ENCODE measurements around the gene NPAS3. TPM values are rescaled to one million over a fixed set of nuclear protein-coding genes. Genes with fewer than 3 reads are reported as not detected.

The NPAS3 gene
- total and polyA plus RNA-seq, 7 donors = 0.04 to 1.5 (median 0.39) TPM

GRCh38 chr14:33781236-33781635 is 842.6 kb downstream of the NPAS3 start:
- no peak for DNase-seq
- no peak overlapping the region for H3K27ac ChIP-seq
- ATAC-seq = no peak
- no peaks in the 10 kb centered on the region for H3K27me3 ChIP-seq (ENCODE audit: insufficient read depth in 3 of 3, low read length in 2 of 3)
- intact Hi-C loops (cut with DNase I) = no loop called here
- H3K9me3 ChIP-seq = no peaks in the 10 kb centered on the region
- TF ChIP-seq, protein P1, sequence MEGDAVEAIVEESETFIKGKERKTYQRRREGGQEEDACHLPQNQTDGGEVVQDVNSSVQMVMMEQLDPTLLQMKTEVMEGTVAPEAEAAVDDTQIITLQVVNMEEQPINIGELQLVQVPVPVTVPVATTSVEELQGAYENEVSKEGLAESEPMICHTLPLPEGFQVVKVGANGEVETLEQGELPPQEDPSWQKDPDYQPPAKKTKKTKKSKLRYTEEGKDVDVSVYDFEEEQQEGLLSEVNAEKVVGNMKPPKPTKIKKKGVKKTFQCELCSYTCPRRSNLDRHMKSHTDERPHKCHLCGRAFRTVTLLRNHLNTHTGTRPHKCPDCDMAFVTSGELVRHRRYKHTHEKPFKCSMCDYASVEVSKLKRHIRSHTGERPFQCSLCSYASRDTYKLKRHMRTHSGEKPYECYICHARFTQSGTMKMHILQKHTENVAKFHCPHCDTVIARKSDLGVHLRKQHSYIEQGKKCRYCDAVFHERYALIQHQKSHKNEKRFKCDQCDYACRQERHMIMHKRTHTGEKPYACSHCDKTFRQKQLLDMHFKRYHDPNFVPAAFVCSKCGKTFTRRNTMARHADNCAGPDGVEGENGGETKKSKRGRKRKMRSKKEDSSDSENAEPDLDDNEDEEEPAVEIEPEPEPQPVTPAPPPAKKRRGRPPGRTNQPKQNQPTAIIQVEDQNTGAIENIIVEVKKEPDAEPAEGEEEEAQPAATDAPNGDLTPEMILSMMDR (IDR thresholded peaks at IDR 0.05) = no peak
- H3K4me1 ChIP-seq = no peaks in the 10 kb centered on the region
- H3K4me3 ChIP-seq = no peak overlapping the region
- WGBS, 3 donors = 87 to 92% (median 89%) methylated on average over 2 of the region's 2 CpGs
- no peaks in the 10 kb centered on the region for H3K36me3 ChIP-seq (ENCODE audit: insufficient read depth in 1 of 2, low read depth in 1 of 2)

DNA sequence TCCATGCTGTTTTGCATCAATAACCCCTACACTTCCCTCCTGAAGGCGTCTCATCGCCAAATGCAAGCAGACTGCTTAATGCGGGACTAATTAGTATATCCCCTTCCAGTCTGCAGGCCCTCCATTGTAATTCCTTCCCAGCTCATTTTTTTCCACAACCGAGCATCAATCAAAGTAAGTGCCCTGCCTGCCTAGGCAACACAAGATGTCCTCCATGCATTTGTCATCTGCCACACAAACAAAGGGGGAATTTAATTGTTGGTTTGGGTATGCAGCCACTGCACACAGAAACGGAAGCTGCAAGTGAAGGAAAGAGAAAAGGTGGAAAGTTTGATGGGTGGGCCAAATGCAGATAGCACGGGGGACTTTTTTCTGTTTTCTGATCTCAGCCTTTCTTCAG is 844.2 kb downstream of the NPAS3 start:
- H3K4me3 ChIP-seq = no peak overlapping the region
- DNase-seq (no peak), ATAC-seq (no peak)
- no peaks in the 10 kb centered on the region for H3K9me3 ChIP-seq
- H3K27ac ChIP-seq = no peak overlapping the region
- H3K27me3 ChIP-seq (ENCODE audit: insufficient read depth in 3 of 3, low read length in 2 of 3) = no peaks in the 10 kb centered on the region
- TF ChIP-seq, protein P1 (IDR thresholded peaks at IDR 0.05) = no peak
- intact Hi-C loops (cut with DNase I) = no loop called here
- WGBS, 3 donors = 81% methylated on average over 6 of the region's 6 CpGs
- H3K4me1 ChIP-seq = no peaks in the 10 kb centered on the region
- H3K36me3 ChIP-seq (ENCODE audit: insufficient read depth in 1 of 2, low read depth in 1 of 2) = no peaks in the 10 kb centered on the region

DNA sequence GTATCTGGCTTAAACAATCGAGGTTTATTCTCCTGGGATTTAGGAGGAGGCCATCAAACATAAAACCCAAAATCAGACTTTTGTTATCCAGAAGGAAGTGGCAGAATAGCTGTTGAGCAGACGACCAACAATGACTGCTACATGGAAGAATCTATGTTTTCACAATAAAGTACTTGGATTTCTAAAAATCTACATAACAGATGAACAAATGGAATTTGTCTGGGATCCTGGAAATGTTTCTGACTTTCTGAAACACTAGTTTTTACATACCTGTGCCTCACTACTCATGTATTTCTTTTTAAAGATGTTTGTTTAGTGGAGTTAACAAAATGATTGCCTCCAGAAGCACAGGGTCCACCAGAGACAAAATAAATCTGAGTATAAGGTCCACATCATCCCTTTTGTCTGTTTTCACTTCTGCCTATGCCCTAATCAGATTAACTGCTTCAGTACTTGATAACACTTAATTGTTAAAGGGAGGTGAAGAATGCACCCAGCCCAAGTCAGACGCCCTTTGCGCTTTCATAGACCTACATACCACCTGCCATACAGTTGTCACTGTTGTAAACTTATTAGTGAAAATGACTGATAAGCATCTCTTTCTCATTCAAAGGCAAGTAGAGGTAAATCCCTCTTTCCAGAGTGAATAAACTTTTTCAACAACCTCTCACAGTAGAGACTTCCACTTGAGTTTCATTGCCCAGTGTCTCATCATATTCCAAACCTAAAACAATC is 847.6 kb downstream of the NPAS3 start:
- Histone ChIP-seq H3K9me3 (no peaks in the 10 kb centered on the region), H3K27me3 (ENCODE audit: insufficient read depth in 3 of 3, low read length in 2 of 3) (no peaks in the 10 kb centered on the region), H3K4me1 (no peaks in the 10 kb centered on the region), H3K36me3 (ENCODE audit: insufficient read depth in 1 of 2, low read depth in 1 of 2) (no peaks in the 10 kb centered on the region), H3K4me3 (no peak overlapping the region), H3K27ac (no peak overlapping the region)
- DNase-seq = no peak
- 66 to 70% (median 69%) methylated on average over 4 of the region's 4 CpGs for WGBS, 3 donors
- intact Hi-C loops (cut with DNase I) = no loop called here
- TF ChIP-seq, protein P1 (IDR thresholded peaks at IDR 0.05) = no peak
- no peak for ATAC-seq

GRCh38 chr14:33788161-33788560 is 849.5 kb downstream of the NPAS3 start:
- H3K4me3 ChIP-seq = no peak overlapping the region
- TF ChIP-seq, protein P1 (IDR thresholded peaks at IDR 0.05) = no peak
- ATAC-seq = no peak
- intact Hi-C loops (cut with DNase I) = no loop called here
- H3K36me3 ChIP-seq (ENCODE audit: insufficient read depth in 1 of 2, low read depth in 1 of 2) = no peaks in the 10 kb centered on the region
- H3K27me3 ChIP-seq (ENCODE audit: insufficient read depth in 3 of 3, low read length in 2 of 3) = no peaks in the 10 kb centered on the region
- WGBS, 3 donors = 91 to 94% (median 94%) methylated on average over 11 of the region's 11 CpGs
- no peak overlapping the region for H3K27ac ChIP-seq
- peaks cover 4% of the 10 kb centered on the region for H3K4me1 ChIP-seq
- DNase-seq = no peak
- no peaks in the 10 kb centered on the region for H3K9me3 ChIP-seq

- Histone ChIP-seq H3K36me3 (ENCODE audit: insufficient read depth in 1 of 2, low read depth in 1 of 2) (no peaks in the 10 kb centered on the region), H3K9me3 (no peaks in the 10 kb centered on the region), H3K4me3 (no peak overlapping the region), H3K4me1 (peaks cover 4% of the 10 kb centered on the region), H3K27ac (no peak overlapping the region), H3K27me3 (ENCODE audit: insufficient read depth in 3 of 3, low read length in 2 of 3) (no peaks in the 10 kb centered on the region)
- TF ChIP-seq, protein P1 (IDR thresholded peaks at IDR 0.05) = no peak
- 79 to 88% (median 82%) methylated on average over 9 of the region's 9 CpGs for WGBS, 3 donors
- DNase-seq (no peak), ATAC-seq (no peak)
- intact Hi-C loops (cut with DNase I) = loop anchor here (5.0 to 10.0 kb wide), 5 partner anchors 114 to 1216 kb away; no protein-coding TSS in a partner anchor
These were observed 852.3 kb downstream of the NPAS3 start for GRCh38 chr14:33790996-33791395.

Measured in psoas muscle (tissue), 8 donors.